CD14-positive monocyte (primary cell): ENCODE data around the gene CCNH. TPM values are rescaled to one million over a fixed set of nuclear protein-coding genes. Genes with fewer than 3 reads are reported as not detected.

Experiments used
- DNase-seq, 3 donors: peaks; one replicate each; pipeline ENCODE4 v3.0.0-alpha.2; 2011 to 2022
- H2AFZ ChIP-seq: 2 replicates; pipeline ENCODE4 v1.6.0; 2012; ENCODE audit warnings: mild to moderate bottlenecking, low read depth, low read length, inconsistent platforms; ENCODE audit not compliant: insufficient read depth, poor library complexity, severe bottlenecking
- H3K27ac ChIP-seq, 2 donors: 1 replicate in 1 of 2; 2 replicates in 1 of 2; pipeline ENCODE4 v1.5.1; 2012 to 2013; ENCODE audit warnings: low read length in 2 of 2, control low read depth in 1 of 2, inconsistent platforms in 1 of 2, low read depth in 1 of 2, mild to moderate bottlenecking in 1 of 2
- H3K27me3 ChIP-seq, 2 donors: one replicate each; pipeline versions ENCODE4 v1.6.0 to v1.6.1; 2011 to 2013; ENCODE audit warnings: low read length in 2 of 2; ENCODE audit not compliant: control insufficient read depth in 2 of 2, insufficient read depth in 2 of 2
- H3K36me3 ChIP-seq, 2 donors: replicated peaks in 1 of 2; 1 replicate in 1 of 2; 2 replicates in 1 of 2; pipeline versions ENCODE4 v1.5.1 to v1.6.1; 2012 to 2013; ENCODE audit warnings: low read length in 2 of 2, control low read depth in 1 of 2, inconsistent platforms in 1 of 2, mild to moderate bottlenecking in 1 of 2; ENCODE audit not compliant: insufficient read depth in 2 of 2, control insufficient read depth in 1 of 2
- H3K4me1 ChIP-seq, 2 donors: 1 replicate in 1 of 2; 2 replicates in 1 of 2; pipeline versions ENCODE4 v1.5.1 to v1.6.1; 2012 to 2013; ENCODE audit warnings: low read length in 2 of 2, control low read depth in 1 of 2, inconsistent platforms in 1 of 2, mild to moderate bottlenecking in 1 of 2, moderate library complexity in 1 of 2; ENCODE audit not compliant: insufficient read depth in 2 of 2, control insufficient read depth in 1 of 2
- H3K4me2 ChIP-seq: replicated peaks from 2 replicates; pipeline ENCODE3; 2012; ENCODE audit warnings: low read length, moderate library complexity, mild to moderate bottlenecking; ENCODE audit not compliant: poor library complexity, severe bottlenecking; ENCODE audit errors: extremely low read depth
- H3K4me3 ChIP-seq, 3 experiments: fragments of 200-600 bp in 1 of 3; sonication (generic) in 1 of 3; replicated peaks in 1 of 3; 1 replicate in 2 of 3; 2 replicates in 1 of 3; pipeline ENCODE4 v1.5.1; 2011 to 2013; ENCODE audit warnings: low read length in 3 of 3, mild to moderate bottlenecking in 3 of 3, control low read depth in 2 of 3, low read depth in 2 of 3, inconsistent platforms in 1 of 3, moderate library complexity in 1 of 3
- H3K79me2 ChIP-seq: 2 replicates; pipeline ENCODE4 v1.6.0; 2012; ENCODE audit warnings: mild to moderate bottlenecking, control low read depth, inconsistent platforms, low read length, moderate library complexity; ENCODE audit not compliant: insufficient read depth
- H3K9ac ChIP-seq: 2 replicates; pipeline ENCODE4 v1.6.0; 2017; ENCODE audit warnings: low read length, mild to moderate bottlenecking; ENCODE audit not compliant: insufficient read depth, poor library complexity, severe bottlenecking
- H3K9me3 ChIP-seq, 2 donors: replicated peaks in 1 of 2; 1 replicate in 1 of 2; 2 replicates in 1 of 2; pipeline versions ENCODE4 v1.5.1 to v1.6.1; 2012 to 2013; ENCODE audit warnings: low read length in 2 of 2, control low read depth in 1 of 2; ENCODE audit not compliant: control insufficient read depth in 1 of 2, insufficient read depth in 1 of 2
- H4K20me1 ChIP-seq: 2 replicates; pipeline ENCODE4 v1.6.0; 2012; ENCODE audit warnings: mild to moderate bottlenecking, low read length, control low read depth, moderate library complexity; ENCODE audit not compliant: insufficient read depth
- H3K27ac Mint-ChIP-seq, 7 donors: one replicate each; pipeline ENCODE4 v1.8.0; 2020; ENCODE audit warnings: mild to moderate bottlenecking in 7 of 7, mixed read lengths in 7 of 7, moderate library complexity in 6 of 7, inconsistent platforms in 2 of 7
- H3K27me3 Mint-ChIP-seq, 3 donors: one replicate each; pipeline ENCODE4 v1.8.0; 2021 to 2022; ENCODE audit warnings: low read depth in 3 of 3, mild to moderate bottlenecking in 3 of 3, mixed read lengths in 3 of 3, moderate library complexity in 3 of 3, inconsistent platforms in 1 of 3
- H3K36me3 Mint-ChIP-seq, 2 donors: one replicate each; pipeline ENCODE4 v1.8.0; 2020; ENCODE audit warnings: mixed read lengths in 2 of 2, inconsistent platforms in 1 of 2, mild to moderate bottlenecking in 1 of 2
- H3K4me1 Mint-ChIP-seq: one replicate; pipeline ENCODE4 v1.8.0; 2020; ENCODE audit warnings: mild to moderate bottlenecking, mixed read lengths
- H3K4me3 Mint-ChIP-seq, 2 donors: one replicate each; pipeline ENCODE4 v1.8.0; 2020; ENCODE audit warnings: mild to moderate bottlenecking in 2 of 2, mixed read lengths in 2 of 2, moderate library complexity in 1 of 2
- H3K9me3 Mint-ChIP-seq, 7 donors: one replicate each; pipeline ENCODE4 v1.8.0; 2020 to 2022; ENCODE audit warnings: mixed read lengths in 7 of 7, mild to moderate bottlenecking in 6 of 7, moderate library complexity in 6 of 7, inconsistent platforms in 2 of 7
- WGBS: methylation state at CpG from one replicate; pipeline ENCODE4 v1.1.5; 2013; ENCODE audit warnings: missing lambda C conversion rate; ENCODE audit not compliant: insufficient coverage; 5-methylcytosine and 5-hydroxymethylcytosine counted together
- intact Hi-C, 2 donors: fragments of 100-400 bp; cut with micrococcal nuclease; formaldehyde crosslinking; loops; one replicate each; pipeline versions ENCODE4 v1.15.0 to v1.15.1; 2023
- polyA plus RNA-seq, 3 donors: library from polyadenylated mRNA; depleted of rRNA in 1 of 3; unstranded in 2 of 3; stranded (reverse) in 1 of 3; fragments of 300-500 nt in 2 of 3; fragments of >200 nt in 1 of 3; fragmentation: Illumina TruSeq in 2 of 3; gene quantifications; 1 replicate in 2 of 3; 2 replicates in 1 of 3; pipeline ENCODE4 v1.2.3, GENCODE V29; 2012 to 2021
- TF ChIP-seq, protein P1 (sequence below): fragments of 200-600 bp; IDR thresholded peaks from one replicate; pipeline ENCODE4 v1.8.0; 2022; ENCODE audit warnings: antibody characterized with exemption, mild to moderate bottlenecking

Gene CCNH
- polyA plus RNA-seq, 3 donors = 60.3 to 64.0 (median 62.1) TPM

DNA sequence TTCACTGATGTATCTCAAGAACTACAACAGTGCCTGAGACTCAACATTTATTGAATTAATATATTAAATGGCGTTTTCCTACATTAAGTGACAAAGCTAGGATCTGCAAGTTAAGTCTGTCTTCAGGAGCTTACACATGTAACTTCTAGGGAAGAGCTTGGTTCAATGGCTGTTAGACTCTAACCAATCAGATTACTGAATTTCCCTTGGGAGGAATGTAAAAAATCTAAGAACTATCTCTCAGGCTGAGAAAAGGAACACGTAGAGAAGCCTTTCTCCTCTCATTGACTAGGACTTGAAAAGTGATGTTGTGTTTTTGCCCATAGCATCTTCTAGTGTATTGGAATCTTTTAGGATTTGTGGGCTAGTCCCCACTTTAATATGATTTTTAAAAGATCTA, 53.6 kb downstream of the CCNH start:
- Histone ChIP-seq H3K4me2 (no peak overlapping the region), H3K27ac (no peak overlapping the region), H3K9me3 (no peaks in the 10 kb centered on the region), H3K9ac (no peak overlapping the region), H3K27me3 (no peaks in the 10 kb centered on the region), H2AFZ (no peak overlapping the region), H3K4me3 (no peak overlapping the region), H3K36me3 (peaks cover 32 to 70% of the 10 kb centered on the region in 2 donors), H4K20me1 (peaks cover 19% of the 10 kb centered on the region), H3K79me2 (no peaks in the 10 kb centered on the region), H3K4me1 (peaks cover 12 to 19% of the 10 kb centered on the region in 2 donors)
- H3K27ac Mint-ChIP-seq = no peak overlapping the region
- DNase-seq = no peak
- H3K9me3 Mint-ChIP-seq = no peaks in the 10 kb centered on the region
- H3K4me1 Mint-ChIP-seq = peaks cover 16% of the 10 kb centered on the region
- no peaks in the 10 kb centered on the region for H3K27me3 Mint-ChIP-seq
- WGBS = no CpG with 5 or more reads among the region's 2 CpGs
- intact Hi-C loops = no loop called here
- TF ChIP-seq, protein P1, sequence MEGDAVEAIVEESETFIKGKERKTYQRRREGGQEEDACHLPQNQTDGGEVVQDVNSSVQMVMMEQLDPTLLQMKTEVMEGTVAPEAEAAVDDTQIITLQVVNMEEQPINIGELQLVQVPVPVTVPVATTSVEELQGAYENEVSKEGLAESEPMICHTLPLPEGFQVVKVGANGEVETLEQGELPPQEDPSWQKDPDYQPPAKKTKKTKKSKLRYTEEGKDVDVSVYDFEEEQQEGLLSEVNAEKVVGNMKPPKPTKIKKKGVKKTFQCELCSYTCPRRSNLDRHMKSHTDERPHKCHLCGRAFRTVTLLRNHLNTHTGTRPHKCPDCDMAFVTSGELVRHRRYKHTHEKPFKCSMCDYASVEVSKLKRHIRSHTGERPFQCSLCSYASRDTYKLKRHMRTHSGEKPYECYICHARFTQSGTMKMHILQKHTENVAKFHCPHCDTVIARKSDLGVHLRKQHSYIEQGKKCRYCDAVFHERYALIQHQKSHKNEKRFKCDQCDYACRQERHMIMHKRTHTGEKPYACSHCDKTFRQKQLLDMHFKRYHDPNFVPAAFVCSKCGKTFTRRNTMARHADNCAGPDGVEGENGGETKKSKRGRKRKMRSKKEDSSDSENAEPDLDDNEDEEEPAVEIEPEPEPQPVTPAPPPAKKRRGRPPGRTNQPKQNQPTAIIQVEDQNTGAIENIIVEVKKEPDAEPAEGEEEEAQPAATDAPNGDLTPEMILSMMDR = no peak
- H3K4me3 Mint-ChIP-seq = no peak overlapping the region
- peaks cover 37 to 50% of the 10 kb centered on the region in 2 donors for H3K36me3 Mint-ChIP-seq

DNA sequence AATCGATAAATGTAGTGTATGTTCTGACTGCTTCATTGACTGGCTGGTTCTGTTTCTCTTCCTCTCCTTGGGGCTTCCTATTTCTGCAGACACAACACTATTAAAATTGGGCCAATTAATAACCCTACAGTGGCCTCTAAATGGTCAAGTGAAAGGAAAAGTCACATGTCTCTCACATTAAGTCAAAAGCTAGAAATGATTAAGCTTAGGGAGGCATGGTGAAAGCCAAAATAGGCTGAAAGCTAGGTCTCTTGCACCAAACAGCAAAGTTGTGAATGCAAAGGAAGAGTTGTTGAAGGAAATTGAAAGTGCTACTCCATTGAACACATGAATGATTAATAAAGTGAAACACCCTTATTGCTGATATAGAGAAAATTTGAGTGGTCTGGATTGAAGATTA, 58.2 kb downstream of the CCNH start:
- Mint-ChIP-seq H3K36me3 (peaks cover 47 to 60% of the 10 kb centered on the region in 2 donors), H3K27ac (no peak overlapping the region), H3K4me3 (no peak overlapping the region), H3K4me1 (peaks cover 6% of the 10 kb centered on the region), H3K27me3 (no peaks in the 10 kb centered on the region), H3K9me3 (no peaks in the 10 kb centered on the region)
- Histone ChIP-seq H3K4me3 (no peak overlapping the region), H3K9ac (no peak overlapping the region), H3K9me3 (no peaks in the 10 kb centered on the region), H3K79me2 (no peaks in the 10 kb centered on the region), H4K20me1 (peaks cover 4% of the 10 kb centered on the region), H3K4me2 (no peak overlapping the region), H2AFZ (no peak overlapping the region), H3K27me3 (no peaks in the 10 kb centered on the region), H3K4me1 (no peaks in the 10 kb centered on the region), H3K27ac (no peak overlapping the region), H3K36me3 (peaks cover 26 to 73% of the 10 kb centered on the region in 2 donors)
- WGBS = no CpG with 5 or more reads among the region's 1 CpG
- DNase-seq = no peak
- intact Hi-C loops = no loop called here
- TF ChIP-seq, protein P1 = no peak
